Neutrophil (primary cell): ENCODE measurements around the gene KPNA4.

ENCODE experiments used
- H3K27ac ChIP-seq: fragments of 200-600 bp; sonication (generic); 2 replicates; pipeline ENCODE4 v1.5.1; 2016; ENCODE audit warnings: mild to moderate bottlenecking, moderate library complexity
- H3K27me3 ChIP-seq: fragments of 200-600 bp; sonication (generic); 2 replicates; pipeline ENCODE4 v1.6.0; 2016; ENCODE audit warnings: mild to moderate bottlenecking
- H3K36me3 ChIP-seq: fragments of 200-600 bp; sonication (generic); 2 replicates; pipeline ENCODE4 v1.5.1; 2017
- H3K4me1 ChIP-seq, 2 experiments: fragments of 200-600 bp in 1 of 2; sonication (generic) in 1 of 2; 1 replicate in 1 of 2; 2 replicates in 1 of 2; pipeline versions ENCODE4 v1.5.1 to v1.6.1; 2013 to 2016; ENCODE audit warnings: low read depth in 1 of 2, low read length in 1 of 2, mild to moderate bottlenecking in 1 of 2, moderate library complexity in 1 of 2; ENCODE audit not compliant: control insufficient read depth in 1 of 2, insufficient read depth in 1 of 2
- H3K4me3 ChIP-seq, 2 experiments: fragments of 200-600 bp in 1 of 2; sonication (generic) in 1 of 2; 1 replicate in 1 of 2; 2 replicates in 1 of 2; pipeline ENCODE4 v1.5.1; 2013 to 2016; ENCODE audit warnings: low read depth in 1 of 2, low read length in 1 of 2, mild to moderate bottlenecking in 1 of 2, moderate library complexity in 1 of 2
- H3K9me3 ChIP-seq: fragments of 200-600 bp; sonication (generic); 2 replicates; pipeline ENCODE4 v1.5.1; 2016
- TF ChIP-seq, protein P1 (sequence below): fragments of 200-600 bp; sonication (generic); IDR thresholded peaks from 2 replicates; pipeline ENCODE4 v1.5.1; 2016; ENCODE audit warnings: antibody characterized with exemption

The KPNA4 gene

DNA sequence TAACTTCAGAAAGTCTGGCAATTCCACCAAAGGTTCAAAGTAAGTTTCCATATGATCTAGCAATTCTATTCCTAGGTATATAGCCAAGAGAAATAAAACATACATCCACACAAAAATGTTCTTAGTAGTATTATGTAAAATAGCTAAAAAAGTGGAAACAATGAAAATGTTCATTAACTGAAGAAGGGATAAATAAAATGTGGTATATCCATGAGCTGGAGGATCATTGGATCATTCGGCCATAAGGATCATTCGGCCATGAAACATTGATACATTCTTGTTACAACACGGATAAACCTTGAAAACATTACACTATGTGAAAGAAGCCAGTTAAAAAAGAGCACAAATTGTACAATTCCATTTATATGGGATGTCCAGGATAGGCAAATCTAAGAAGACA is 2.4 kb downstream of the KPNA4 start:
- peaks cover 43 to 56% of the 10 kb centered on the region in 2 experiments for H3K4me1 ChIP-seq
- H3K27ac ChIP-seq: no peak overlapping the region
- H3K9me3 ChIP-seq: no peaks in the 10 kb centered on the region
- H3K27me3 ChIP-seq: no peaks in the 10 kb centered on the region
- H3K36me3 ChIP-seq: peaks cover 4% of the 10 kb centered on the region
- TF ChIP-seq, protein P1, sequence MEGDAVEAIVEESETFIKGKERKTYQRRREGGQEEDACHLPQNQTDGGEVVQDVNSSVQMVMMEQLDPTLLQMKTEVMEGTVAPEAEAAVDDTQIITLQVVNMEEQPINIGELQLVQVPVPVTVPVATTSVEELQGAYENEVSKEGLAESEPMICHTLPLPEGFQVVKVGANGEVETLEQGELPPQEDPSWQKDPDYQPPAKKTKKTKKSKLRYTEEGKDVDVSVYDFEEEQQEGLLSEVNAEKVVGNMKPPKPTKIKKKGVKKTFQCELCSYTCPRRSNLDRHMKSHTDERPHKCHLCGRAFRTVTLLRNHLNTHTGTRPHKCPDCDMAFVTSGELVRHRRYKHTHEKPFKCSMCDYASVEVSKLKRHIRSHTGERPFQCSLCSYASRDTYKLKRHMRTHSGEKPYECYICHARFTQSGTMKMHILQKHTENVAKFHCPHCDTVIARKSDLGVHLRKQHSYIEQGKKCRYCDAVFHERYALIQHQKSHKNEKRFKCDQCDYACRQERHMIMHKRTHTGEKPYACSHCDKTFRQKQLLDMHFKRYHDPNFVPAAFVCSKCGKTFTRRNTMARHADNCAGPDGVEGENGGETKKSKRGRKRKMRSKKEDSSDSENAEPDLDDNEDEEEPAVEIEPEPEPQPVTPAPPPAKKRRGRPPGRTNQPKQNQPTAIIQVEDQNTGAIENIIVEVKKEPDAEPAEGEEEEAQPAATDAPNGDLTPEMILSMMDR: no peak
- no peak overlapping the region for H3K4me3 ChIP-seq

DNA sequence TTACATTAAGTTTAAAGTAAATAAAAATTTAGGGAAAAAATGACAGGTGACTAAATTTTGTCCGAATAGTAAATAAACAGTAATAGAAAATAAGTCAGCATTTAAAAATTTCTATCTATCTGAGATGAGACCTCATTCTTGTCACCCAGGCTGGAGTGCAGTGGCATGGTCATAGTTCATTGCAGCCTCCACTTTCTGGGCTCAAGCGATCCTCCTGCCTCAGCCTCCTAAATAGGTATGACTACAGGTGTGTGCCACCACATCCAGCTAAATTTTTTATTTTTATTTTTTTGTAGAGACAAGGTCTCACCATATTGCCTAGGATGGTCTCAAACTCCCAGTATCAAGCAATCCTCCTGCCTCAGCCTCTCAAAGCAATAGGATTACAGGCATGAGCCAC is 7.8 kb downstream of the KPNA4 start:
- Histone ChIP-seq H3K4me1 (peaks cover 13 to 39% of the 10 kb centered on the region in 2 experiments), H3K36me3 (peaks cover 4% of the 10 kb centered on the region), H3K27me3 (no peaks in the 10 kb centered on the region), H3K9me3 (no peaks in the 10 kb centered on the region), H3K27ac (no peak overlapping the region), H3K4me3 (no peak overlapping the region)
- TF ChIP-seq, protein P1: no peak

DNA sequence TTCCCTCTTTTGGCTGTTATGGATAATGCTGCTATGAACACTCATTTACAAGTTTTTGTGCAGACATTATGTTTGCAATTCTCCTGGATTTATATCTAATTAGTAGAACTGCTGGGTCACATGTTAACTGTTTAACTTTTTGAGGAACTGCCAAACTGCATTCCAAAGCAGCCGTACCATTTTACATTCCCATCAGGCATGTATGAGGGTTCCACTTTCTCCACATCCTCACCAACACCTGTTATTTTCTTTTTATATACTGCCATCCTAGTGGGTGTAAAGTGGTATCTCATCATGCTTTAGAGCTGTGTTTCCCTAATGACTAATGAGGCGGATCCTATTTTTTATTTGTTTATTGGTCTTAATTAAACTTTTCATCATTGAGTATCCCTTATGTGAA is 9.2 kb downstream of the KPNA4 start:
- H3K4me1 ChIP-seq: peaks cover 20 to 39% of the 10 kb centered on the region in 2 experiments
- H3K9me3 ChIP-seq: no peaks in the 10 kb centered on the region
- no peaks in the 10 kb centered on the region for H3K36me3 ChIP-seq
- H3K4me3 ChIP-seq: no peak overlapping the region
- TF ChIP-seq, protein P1: no peak
- H3K27me3 ChIP-seq: no peaks in the 10 kb centered on the region
- no peak overlapping the region for H3K27ac ChIP-seq

DNA sequence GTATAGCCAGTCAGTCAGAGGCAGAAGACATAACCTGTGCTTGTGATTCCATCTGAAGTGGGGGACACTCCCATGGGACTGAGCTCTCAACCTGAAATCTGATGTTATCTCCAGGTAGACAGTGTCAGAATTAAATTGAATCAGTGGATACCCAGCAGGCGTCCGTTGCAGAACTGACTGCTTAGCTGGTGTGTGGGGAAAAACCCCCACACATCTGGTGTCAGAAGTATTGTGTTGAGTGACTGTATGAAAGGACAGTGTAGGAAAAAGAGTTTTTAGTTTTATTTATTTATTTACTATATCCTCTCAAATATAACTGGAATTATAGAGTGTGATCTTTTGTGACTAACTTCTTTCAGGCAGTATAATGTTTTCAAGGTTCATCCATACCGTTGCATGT is 10.4 kb downstream of the KPNA4 start:
- no peaks in the 10 kb centered on the region for H3K9me3 ChIP-seq
- H3K36me3 ChIP-seq: no peaks in the 10 kb centered on the region
- TF ChIP-seq, protein P1: no peak
- no peak overlapping the region for H3K27ac ChIP-seq
- H3K27me3 ChIP-seq: no peaks in the 10 kb centered on the region
- H3K4me1 ChIP-seq: peaks cover 31 to 33% of the 10 kb centered on the region in 2 experiments
- no peak overlapping the region for H3K4me3 ChIP-seq

DNA sequence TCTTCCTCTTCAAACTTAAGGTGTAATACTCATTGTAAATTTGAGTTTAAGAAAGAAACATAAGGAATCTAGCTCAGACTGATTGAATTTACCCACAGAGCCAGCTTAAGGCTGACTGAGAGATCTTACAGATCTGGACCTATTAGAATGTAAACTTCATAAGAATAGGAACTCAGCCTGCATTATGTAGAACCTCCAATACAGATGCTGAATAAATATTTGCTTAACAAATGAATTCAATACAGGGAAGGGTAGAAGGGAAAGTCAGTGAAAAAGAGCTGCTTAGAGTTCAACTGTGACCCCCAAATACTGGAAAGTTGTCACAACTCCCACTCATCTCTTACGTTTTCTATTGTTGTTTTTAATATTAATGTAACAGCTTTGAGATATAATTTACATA is 11.5 kb downstream of the KPNA4 start:
- H3K4me3 ChIP-seq: no peak overlapping the region
- H3K36me3 ChIP-seq: no peaks in the 10 kb centered on the region
- H3K27ac ChIP-seq: no peak overlapping the region
- no peaks in the 10 kb centered on the region for H3K9me3 ChIP-seq
- no peaks in the 10 kb centered on the region for H3K27me3 ChIP-seq
- TF ChIP-seq, protein P1: no peak
- peaks cover 32 to 33% of the 10 kb centered on the region in 2 experiments for H3K4me1 ChIP-seq

DNA sequence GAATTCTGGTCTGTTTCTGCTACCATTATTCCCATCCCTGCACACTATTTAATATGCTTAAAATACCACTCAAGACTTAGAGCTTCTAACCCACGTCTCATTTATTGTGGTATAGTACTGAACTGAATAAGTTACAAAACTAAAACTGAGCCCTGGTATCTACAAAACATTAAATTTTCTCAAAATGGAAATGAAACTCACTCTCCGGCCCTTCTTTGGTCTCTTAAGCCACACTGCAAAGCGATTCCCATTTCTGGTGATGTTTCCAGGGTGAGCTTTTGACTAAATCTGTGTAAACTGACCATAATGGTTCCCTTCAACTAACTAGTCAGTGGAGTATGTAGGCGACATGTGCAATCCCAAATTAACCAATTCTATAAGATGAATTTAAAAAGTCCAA is 18.6 kb downstream of the KPNA4 start:
- TF ChIP-seq, protein P1: no peak
- H3K4me3 ChIP-seq: no peak overlapping the region
- H3K27ac ChIP-seq: no peak overlapping the region
- H3K9me3 ChIP-seq: no peaks in the 10 kb centered on the region
- no peaks in the 10 kb centered on the region for H3K36me3 ChIP-seq
- H3K27me3 ChIP-seq: no peaks in the 10 kb centered on the region
- peaks cover 27 to 33% of the 10 kb centered on the region in 2 experiments for H3K4me1 ChIP-seq
